ENCODE measurements around the gene NR1H2.
A peak's percentile ranks its signal among the peaks of the same experiment; 100 is the strongest.
"Not testable (repeated sequence)": the region's sequence is repeated elsewhere in the genome, so short reads cannot be mapped to it uniquely, and the experiment has no call there.

The NR1H2 gene

DNA sequence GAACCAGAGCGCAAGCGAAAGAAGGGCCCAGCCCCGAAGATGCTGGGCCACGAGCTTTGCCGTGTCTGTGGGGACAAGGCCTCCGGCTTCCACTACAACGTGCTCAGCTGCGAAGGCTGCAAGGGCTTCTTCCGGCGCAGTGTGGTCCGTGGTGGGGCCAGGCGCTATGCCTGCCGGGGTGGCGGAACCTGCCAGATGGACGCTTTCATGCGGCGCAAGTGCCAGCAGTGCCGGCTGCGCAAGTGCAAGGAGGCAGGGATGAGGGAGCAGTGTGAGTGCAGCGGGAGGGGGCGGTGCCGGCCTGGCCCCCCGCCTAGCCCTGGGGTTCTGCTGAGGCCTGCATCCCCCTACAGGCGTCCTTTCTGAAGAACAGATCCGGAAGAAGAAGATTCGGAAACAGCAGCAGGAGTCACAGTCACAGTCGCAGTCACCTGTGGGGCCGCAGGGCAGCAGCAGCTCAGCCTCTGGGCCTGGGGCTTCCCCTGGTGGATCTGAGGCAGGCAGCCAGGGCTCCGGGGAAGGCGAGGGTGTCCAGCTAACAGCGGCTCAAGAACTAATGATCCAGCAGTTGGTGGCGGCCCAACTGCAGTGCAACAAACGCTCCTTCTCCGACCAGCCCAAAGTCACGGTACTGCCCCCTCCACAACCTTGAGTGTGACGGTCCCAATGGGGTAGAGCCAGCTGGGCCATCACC lies 2.1 kb downstream of the NR1H2 start:
- DNase-seq (ENCODE audit: low spot score), result no peak

DNA sequence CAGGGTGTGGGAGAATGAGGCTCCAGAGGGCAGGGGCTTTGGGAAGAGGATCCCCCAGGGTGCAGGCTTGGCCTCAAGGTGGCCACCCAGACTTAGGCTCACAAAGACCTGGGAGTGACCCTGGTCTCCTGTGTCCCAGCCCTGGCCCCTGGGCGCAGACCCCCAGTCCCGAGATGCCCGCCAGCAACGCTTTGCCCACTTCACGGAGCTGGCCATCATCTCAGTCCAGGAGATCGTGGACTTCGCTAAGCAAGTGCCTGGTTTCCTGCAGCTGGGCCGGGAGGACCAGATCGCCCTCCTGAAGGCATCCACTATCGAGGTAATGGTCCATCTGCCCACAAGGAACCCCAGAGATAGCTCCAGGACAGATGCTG lies 2.6 kb downstream of the NR1H2 start:
- DNase-seq (ENCODE audit: low spot score), result no peak

DNA sequence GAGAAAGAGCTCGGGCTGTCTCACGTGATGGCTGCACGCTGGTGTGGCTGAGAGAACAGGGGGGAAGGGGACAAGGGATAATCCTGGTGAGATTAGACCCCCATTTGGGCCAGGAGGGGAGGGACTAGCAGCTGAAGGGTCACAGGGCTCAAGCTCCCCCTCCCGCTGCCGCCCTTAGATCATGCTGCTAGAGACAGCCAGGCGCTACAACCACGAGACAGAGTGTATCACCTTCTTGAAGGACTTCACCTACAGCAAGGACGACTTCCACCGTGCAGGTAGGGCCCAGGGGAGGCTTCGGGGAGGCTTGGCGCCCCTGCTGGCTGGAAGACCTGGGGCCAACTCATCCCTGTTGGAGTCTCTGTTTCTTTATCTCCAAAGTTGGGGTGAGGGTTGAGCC lies 3.3 kb downstream of the NR1H2 start:
- DNase-seq (ENCODE audit: low spot score), result no peak

DNA sequence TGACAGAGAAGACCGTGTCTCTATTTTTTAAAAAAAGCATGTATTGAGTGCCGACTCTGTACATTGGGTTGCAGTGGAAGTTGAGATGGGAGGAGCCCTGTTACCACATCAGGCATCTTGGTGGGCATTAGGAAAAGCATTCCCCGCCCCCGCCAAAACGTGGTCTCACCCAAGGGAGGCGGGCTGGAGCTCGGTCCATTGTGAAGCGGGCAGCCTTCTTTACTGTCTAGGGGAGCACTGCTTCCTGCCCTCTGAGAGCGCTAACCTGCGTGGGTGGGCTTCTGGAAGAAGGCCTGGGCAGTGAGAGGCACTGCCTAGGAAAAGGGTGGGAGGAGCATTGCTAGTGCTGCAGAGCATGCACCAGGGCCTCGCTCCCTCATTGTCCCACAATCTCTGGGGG lies 3.9 kb downstream of the NR1H2 start:
- no peak for DNase-seq (ENCODE audit: low spot score)

DNA sequence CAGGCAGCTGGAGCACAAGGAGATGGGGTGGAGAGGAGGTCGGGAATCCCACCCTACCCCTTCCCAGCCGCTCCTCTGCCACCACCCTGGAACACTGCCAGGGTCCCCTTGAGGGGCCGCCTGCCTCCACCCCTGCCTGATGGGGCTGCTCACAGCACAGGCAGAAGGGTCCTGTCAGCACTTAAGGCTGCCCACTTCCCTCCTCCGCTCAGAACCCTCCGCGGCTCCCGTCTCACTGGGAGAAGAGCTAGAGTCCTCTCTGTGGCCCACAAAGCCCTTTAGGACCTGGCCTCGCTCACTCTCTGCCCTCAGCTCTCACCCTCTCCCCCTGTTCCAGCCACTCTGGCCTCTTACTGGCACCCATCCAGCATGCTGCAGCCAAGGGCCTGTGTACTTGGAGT lies 4.5 kb downstream of the NR1H2 start:
- DNase-seq (ENCODE audit: low spot score), result no peak

DNA sequence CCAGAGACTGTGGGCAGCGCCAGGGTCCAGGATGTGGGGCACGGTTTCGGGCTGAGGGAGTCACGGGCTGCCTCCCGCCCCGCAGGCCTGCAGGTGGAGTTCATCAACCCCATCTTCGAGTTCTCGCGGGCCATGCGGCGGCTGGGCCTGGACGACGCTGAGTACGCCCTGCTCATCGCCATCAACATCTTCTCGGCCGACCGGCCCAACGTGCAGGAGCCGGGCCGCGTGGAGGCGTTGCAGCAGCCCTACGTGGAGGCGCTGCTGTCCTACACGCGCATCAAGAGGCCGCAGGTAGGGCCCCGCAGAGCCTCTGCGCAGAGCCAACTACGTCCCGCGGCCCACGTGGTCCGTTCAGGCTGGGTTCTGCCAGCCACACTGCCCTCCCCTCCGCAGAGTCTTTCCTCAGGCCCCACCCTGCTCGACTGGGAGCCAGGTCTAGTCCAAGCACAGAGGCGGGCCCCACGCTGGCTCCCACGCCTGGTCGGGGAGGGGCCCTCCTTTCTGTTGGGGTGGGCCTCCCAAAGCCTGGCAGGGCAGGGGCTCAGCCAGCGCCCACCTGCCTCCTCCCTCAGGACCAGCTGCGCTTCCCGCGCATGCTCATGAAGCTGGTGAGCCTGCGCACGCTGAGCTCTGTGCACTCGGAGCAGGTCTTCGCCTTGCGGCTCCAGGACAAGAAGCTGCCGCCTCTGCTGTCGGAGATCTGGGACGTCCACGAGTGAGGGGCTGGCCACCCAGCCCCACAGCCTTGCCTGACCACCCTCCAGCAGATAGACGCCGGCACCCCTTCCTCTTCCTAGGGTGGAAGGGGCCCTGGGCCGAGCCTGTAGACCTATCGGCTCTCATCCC lies 5.8 kb downstream of the NR1H2 start:
- DNase-seq (ENCODE audit: low spot score), result no peak

DNA sequence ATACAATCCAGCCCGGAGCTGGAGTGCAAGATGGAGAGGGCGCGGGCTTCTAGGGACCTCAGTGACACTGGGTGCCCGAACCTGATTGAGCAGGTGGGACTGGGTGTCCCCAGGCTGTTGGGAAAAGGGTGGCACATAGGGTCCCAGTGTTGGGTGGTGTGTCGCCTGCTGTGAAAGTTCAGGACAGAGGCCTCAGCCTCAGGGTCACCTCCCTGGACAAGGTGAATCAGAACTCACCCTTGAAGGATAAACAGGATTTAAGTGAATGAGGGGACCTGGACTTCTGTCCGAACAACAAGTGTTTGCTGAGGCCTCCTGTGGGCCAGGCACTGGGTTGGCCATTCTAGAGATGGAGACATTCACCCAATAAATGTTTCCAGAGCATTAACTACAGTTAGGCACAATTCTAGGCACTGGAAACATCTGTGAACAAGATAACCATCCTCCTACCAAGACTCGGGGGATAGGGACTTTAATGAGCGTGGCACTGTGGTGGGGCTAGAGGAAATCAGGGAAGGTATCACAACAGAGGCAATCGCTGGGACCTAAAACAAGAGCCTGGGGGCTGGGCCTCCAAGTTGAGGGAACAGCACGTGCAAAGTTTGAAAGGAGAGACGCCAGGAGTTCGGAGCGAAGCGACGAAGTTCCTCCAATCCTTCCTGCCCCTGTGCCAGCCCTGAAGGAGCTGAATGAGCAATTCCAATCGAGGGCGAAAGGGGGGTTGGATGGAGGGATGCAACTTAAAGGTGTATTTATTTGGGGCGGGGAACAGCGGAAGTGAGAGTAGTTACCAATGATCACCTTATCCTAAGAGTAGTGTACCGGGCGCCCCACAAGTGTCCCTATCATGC lies 7.0 kb downstream of the NR1H2 start:
- DNase-seq (ENCODE audit: low spot score), result no peak

DNA sequence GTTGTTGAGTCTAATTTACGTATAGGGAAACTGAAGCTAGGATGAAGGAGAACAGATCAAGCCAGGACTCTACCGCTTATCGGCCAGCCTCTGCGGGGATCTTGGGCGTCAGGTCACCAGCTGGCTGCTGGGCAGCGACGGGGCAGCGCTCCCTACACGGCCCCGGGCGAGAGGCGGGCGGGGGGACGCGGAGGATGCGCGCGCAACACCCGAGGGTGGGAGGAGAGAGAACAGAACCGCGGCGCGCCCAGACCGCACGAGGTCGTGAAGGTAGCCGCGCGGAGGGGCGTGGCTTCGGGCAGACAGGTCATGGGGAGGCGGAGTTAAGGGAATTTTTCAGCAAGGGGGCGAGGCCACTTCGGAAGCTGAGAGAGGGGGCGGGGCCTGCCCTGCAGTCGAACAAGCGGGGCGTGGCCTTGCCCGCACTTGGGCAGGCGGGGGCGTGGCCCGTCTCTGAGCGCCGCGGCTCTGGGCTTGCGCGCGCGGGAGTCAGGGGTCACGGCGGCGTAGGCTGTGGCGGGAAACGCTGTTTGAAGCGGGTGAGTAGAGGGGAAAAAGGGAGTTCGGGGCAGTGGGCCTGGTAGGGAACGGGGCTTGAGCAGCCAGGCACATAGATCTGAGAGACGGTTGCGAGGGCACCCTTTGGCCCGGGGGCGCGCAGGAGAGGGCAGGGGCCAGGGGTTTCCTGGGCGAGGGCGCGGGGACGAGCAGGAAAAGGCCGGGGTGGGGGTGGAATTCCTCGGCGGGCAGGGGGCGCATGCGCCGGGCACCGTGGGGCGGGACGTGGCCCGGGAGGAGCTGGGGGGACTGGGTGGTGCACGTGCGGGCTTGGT lies 7.8 kb downstream of the NR1H2 start, which contains the start of gene POLD1:
Gene POLD1 (plus strand): TSS at position 496 of the 833 bp plus-strand sequence. CDS start 14,505 bp downstream, outside the sequence.
- peak; percentile 99 for DNase-seq (ENCODE audit: low spot score)

DNA sequence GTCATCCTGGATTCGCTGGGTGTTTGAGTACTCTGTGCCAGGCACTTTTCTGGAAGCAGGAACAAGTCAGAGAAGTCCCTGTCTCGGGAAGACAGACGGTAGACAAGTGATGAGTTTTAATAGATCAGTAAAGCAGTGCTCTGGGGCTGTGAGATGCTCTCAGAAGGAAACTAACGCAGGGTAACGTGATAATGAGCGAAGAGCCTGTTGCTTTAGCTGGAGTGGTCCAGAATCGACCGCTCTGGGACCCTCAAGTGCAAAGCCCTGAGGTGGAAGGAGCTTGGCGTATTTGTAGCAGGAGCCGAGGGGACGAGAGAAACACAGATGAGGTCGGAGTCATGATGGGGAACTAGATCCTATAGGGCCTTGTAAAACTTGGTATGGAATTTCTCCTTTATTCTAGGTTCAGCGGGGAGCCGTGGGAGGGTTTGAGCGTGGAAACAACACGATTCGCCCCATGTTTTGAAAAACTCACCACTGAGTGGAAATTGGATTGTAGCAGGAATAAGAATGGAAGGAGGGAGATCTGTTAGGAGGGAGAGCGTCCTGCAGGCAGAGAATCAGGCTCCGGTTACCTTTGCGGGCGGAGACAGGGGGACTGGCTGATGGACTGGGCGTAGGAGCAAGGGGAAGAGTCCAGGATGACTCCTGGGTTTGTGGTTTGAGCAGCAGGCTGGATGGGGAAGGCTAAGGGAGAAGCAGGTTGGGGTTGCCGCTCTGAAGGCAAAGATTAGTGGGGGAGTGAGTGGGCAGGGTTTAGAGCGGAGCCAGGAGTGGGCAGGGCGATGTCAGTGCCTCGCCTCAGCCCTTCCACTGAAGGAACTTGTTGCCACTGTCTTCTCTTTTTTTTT lies 8.7 kb downstream of the NR1H2 start:
- DNase-seq (ENCODE audit: low spot score), result peak; percentile 53

DNA sequence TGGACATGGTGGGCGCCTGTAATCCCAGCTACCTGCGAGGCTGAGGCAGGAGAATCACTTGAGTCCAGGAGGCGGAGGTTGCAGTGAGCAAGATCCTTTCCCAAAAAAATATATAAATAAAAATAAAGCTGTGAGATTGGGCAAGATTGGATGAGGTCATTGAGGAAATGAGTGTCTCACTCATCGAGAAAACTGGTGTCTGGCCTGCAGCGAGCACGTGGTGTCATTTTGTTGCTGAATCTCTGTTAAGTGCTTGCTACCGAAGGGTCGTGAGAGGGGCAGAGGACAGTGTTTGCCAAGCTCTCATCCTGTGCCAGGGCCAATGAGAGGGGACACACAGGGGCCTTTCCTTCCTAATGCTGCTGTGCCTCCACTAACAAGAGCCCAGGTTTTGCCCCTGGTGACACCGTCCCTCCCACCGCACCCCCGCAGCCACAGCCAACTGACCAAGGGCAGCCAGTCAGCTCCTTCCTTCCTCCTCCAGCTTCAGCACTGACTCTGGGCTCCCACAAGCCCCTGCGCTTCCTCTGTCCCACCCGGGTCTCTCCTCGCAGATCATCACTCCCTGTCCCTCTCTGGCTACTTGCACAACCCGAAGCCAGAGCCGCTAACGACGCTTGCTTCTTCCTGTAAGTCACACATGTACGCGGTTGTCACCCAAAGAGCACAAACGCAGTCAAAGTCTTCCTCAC lies 11.1 kb downstream of the NR1H2 start:
- DNase-seq (ENCODE audit: low spot score), result no peak

DNA sequence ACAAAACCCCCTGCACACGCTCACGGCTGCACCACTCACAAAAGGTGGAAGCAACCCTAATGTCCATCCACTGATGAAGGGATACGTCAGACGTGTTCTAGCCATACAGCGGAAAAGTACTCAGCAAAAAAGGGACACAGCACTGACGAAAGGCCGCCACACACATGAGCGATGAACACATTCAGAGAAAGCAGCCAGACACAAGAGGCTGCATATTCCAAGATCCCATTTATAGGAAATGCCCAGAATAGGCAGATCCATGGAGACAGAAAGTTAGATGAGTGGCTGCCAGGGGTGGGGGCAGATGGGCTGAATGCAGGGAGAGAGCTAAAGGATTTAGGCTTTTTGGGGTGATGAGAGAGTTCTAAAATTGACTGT lies 11.6 kb downstream of the NR1H2 start:
- no peak for DNase-seq (ENCODE audit: low spot score)

DNA sequence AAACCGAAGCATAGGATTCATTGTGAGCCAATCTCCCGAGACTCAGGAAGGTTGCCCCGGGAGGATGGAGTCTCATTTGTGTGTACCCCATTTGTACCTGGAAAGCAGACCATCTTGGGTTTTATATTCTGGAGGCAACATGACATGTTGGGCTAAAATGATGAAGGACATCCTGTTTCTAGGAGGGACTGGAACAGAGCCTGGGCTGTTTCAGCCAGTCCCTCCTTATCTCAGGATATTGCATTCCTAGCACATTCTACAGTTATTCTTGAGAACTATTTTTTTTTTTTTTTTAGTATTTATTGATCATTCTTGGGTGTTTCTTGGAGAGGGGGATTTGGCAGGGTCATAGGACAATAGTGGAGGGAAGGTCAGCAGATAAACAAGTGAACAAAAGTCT lies 14.0 kb downstream of the NR1H2 start:
- not testable (repeated sequence) for DNase-seq (ENCODE audit: low spot score)

DNA sequence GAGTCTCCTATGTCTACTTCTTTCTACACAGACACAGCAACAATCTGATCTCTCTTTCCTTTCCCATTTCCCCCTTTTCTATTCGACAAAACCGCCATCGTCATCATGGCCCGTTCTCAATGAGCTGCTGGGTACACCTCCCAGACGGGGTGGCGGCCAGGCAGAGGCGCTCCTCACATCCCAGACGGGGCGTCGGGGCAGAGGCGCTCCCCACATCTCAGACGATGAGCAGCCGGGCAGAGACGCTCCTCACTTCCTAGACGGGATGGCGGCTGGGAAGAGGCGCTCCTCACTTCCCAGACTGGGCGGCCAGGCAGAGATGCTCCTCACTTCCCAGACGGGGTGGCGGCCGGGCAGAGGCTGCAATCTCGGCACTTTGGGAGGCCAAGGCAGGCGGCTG lies 14.7 kb downstream of the NR1H2 start:
- DNase-seq (ENCODE audit: low spot score), result not testable (repeated sequence)

DNA sequence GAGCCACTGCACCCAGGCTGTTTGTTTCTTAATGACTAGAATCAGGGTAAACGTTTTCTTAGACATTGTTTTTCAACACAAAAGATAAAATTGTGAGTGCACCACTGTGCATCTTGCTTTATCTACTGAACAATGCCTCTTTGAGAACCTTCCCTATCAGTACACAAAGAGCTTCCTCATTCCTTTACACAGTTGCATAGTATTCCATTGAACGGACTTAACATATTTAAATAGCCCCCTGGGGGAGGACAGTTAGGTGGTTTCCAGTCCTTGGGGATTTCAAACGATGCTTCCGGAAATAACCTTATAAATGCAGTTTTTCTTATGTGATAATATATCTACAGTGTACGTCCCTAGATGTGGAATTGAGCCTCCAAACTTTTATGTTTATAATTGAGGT lies 16.5 kb downstream of the NR1H2 start:
- no peak for DNase-seq (ENCODE audit: low spot score)

DNA sequence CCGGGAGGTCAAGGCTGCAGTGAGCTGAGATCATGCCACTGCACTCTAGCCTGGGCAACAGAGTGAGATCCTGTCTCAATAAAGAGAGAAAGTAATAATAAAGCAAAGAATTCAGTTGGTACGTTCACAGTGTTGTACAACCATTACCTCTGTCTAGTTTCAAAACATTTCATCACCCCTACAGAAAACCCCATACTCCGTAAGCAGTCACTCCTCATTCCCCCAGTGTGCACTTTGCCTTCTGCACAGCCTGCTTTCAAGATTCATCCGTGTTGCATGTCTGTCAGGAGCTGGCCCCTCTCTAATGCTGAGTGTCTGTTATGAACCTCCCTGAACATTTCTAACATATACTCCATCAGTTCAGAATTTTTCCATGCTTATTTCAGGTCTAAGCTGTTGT lies 17.3 kb downstream of the NR1H2 start:
- no peak for DNase-seq (ENCODE audit: low spot score)

DNA sequence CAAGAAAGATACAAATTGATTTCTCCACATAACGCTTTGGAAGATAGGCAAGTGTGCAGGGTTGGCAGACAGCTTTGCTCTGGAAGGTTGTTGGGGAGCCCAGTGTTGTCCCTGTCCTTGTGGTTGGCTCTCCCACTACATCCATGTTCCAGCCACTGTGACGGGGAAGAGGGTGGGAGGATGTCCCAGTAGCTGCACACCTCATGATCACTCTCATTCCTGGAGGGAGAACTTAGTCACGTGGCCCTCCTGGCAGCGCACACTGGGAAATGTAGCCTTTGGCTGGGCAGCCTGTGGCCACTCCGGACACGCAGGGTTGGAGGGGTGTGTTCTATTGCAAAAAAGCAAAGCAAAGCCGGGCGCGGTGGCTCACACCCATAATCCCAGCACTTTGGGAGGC lies 17.8 kb downstream of the NR1H2 start:
- DNase-seq (ENCODE audit: low spot score), result no peak

DNA sequence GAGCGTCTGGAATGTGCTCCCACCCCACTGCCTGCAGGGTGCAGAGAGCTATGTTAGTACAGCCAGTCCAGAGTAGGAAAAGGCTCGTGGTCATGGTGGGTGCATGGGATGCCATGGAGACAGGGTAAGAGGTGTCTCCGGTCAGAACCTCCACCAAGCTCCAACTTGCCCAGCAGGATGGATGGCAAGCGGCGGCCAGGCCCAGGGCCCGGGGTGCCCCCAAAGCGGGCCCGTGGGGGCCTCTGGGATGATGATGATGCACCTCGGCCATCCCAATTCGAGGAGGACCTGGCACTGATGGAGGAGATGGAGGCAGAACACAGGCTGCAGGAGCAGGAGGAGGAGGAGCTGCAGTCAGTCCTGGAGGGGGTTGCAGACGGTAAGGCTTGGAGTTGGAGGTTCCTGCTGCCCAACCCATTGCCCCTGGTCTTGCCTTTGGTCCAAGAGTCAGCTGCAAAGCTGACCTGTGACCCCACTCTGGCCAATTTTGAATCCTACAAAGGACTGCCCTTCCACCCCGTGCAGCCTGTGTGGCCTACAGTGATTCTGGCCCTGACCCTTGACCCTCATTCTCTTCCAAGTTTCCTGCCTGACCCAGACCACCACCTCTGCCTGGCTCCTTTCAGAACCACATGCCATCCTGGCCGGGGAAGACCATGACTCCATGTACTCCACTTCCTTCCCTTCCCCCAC lies 22.6 kb downstream of the NR1H2 start:
- no peak for DNase-seq (ENCODE audit: low spot score)

DNA sequence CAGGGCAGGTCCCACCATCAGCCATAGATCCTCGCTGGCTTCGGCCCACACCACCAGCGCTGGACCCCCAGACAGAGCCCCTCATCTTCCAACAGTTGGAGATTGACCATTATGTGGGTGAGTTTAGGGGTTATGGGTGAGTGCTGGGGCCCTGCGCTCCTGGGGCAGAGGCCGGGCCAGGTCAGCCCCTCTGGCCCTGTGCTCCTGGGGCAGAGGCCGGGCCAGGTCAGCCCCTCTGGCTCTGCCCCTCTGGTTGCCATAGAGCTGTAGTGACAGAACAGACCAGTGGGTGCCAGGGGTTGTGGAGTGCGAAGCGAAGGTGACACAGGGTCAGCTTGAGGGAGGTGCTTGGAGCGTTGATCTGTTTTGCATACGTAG lies 23.1 kb downstream of the NR1H2 start:
- DNase-seq (ENCODE audit: low spot score), result no peak

DNA sequence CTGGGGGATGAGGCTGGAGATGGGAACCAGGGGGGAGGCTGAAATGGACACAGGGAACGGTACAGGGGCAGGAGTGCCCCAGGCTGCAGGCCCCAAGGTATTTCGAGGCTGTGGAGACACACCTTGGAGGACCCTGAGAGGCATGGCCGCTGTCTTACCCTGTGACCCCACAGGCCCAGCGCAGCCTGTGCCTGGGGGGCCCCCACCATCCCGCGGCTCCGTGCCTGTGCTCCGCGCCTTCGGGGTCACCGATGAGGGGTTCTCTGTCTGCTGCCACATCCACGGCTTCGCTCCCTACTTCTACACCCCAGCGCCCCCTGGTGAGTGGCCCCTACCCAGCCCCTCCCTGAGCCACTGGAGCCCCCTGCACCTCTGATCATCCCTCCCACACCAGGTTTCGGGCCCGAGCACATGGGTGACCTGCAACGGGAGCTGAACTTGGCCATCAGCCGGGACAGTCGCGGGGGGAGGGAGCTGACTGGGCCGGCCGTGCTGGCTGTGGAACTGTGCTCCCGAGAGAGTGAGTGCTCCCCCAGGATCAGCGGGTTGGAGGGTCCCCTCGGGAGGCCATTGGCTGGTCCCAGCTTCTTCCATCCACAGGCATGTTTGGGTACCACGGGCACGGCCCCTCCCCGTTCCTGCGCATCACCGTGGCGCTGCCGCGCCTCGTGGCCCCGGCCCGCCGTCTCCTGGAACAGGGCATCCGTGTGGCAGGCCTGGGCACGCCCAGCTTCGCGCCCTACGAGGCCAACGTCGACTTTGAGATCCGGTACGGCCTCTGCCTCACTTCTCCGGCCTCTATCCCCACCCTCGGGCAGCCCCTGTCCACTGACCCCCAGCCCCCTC lies 25.6 kb downstream of the NR1H2 start:
- DNase-seq (ENCODE audit: low spot score), result peak; percentile 5
